GM23338 (cell line): Measurements from ENCODE around the gene ARHGEF1. TPM values are rescaled to one million over a fixed set of nuclear protein-coding genes. Genes with fewer than 3 reads are reported as not detected.

ENCODE experiments used
- ATAC-seq: fragments of 200-7000 bp; cut with Tn5 transposase; 3 replicates; pipeline ENCODE4 v1.9.1; 2020
- DNase-seq: peaks from one replicate; pipeline ENCODE4 v3.0.0-alpha.2; 2015; ENCODE audit warnings: low spot score
- H2AFZ ChIP-seq: fragments of 200-600 bp; sonication (generic); 2 replicates; pipeline ENCODE4 v1.8.0; 2016; ENCODE audit warnings: antibody characterized with exemption, mild to moderate bottlenecking, moderate library complexity
- H3F3A ChIP-seq: fragments of 200-600 bp; sonication (generic); replicated peaks from 2 replicates; pipeline ENCODE4 v1.8.0; 2017; ENCODE audit warnings: antibody characterized with exemption, mixed run types, low read depth
- H3K27ac ChIP-seq: fragments of 200-600 bp; sonication (generic); 2 replicates; pipeline ENCODE4 v1.6.1; 2016; ENCODE audit warnings: low read depth
- H3K27me3 ChIP-seq: fragments of 200-600 bp; sonication (generic); 2 replicates; pipeline ENCODE4 v1.8.0; 2016; ENCODE audit warnings: mild to moderate bottlenecking, mixed run types, moderate library complexity; ENCODE audit not compliant: insufficient read depth
- H3K36me3 ChIP-seq: fragments of 200-600 bp; sonication (generic); 2 replicates; pipeline ENCODE4 v1.8.0; 2016; ENCODE audit warnings: mild to moderate bottlenecking; ENCODE audit not compliant: insufficient read depth
- H3K4me1 ChIP-seq: fragments of 200-600 bp; sonication (generic); 2 replicates; pipeline ENCODE4 v1.8.0; 2016; ENCODE audit warnings: mild to moderate bottlenecking, moderate library complexity; ENCODE audit not compliant: insufficient read depth
- H3K4me2 ChIP-seq: fragments of 200-600 bp; sonication (generic); 2 replicates; pipeline ENCODE4 v1.7.1; 2017; ENCODE audit warnings: mixed run types
- H3K4me3 ChIP-seq: fragments of 200-600 bp; sonication (generic); 2 replicates; pipeline ENCODE4 v1.6.1; 2016; ENCODE audit warnings: mixed run types
- H3K79me2 ChIP-seq: fragments of 200-600 bp; sonication (generic); replicated peaks from 2 replicates; pipeline ENCODE4 v1.8.0; 2017; ENCODE audit warnings: mild to moderate bottlenecking; ENCODE audit not compliant: insufficient read depth
- H3K9me2 ChIP-seq: fragments of 200-600 bp; sonication (generic); 2 replicates; pipeline ENCODE4 v1.8.0; 2017; ENCODE audit not compliant: insufficient read depth
- H4K20me1 ChIP-seq: fragments of 200-600 bp; sonication (generic); replicated peaks from 2 replicates; pipeline ENCODE4 v1.8.0; 2017; ENCODE audit warnings: mild to moderate bottlenecking; ENCODE audit not compliant: insufficient read depth
- H3K27ac Mint-ChIP-seq: 2 replicates; pipeline ENCODE4 v1.8.0; 2020; ENCODE audit warnings: inconsistent platforms, mild to moderate bottlenecking, moderate library complexity, mixed read lengths
- H3K27me3 Mint-ChIP-seq: 3 replicates; pipeline ENCODE4 v1.8.0; 2022; ENCODE audit warnings: low read depth, mild to moderate bottlenecking, moderate library complexity, mixed read lengths, inconsistent platforms; ENCODE audit not compliant: insufficient read depth, poor library complexity
- H3K36me3 Mint-ChIP-seq: 3 replicates; pipeline ENCODE4 v1.8.0; 2021; ENCODE audit warnings: low read depth, mild to moderate bottlenecking, inconsistent platforms, moderate library complexity, mixed read lengths
- H3K4me1 Mint-ChIP-seq: 3 replicates; pipeline ENCODE4 v1.8.0; 2020; ENCODE audit warnings: mild to moderate bottlenecking, inconsistent platforms, mixed read lengths
- H3K4me3 Mint-ChIP-seq: 3 replicates; pipeline ENCODE4 v1.8.0; 2021; ENCODE audit warnings: moderate library complexity, mild to moderate bottlenecking, inconsistent platforms, mixed read lengths
- H3K9me3 Mint-ChIP-seq: 3 replicates; pipeline ENCODE4 v1.8.0; 2020; ENCODE audit warnings: moderate library complexity, mild to moderate bottlenecking, inconsistent platforms, mixed read lengths
- CREB1 ChIP-seq: fragments of 250-450 bp; sonication (Bioruptor Pico); IDR thresholded peaks from 2 replicates; pipeline ENCODE4 v1.5.0; 2020; ENCODE audit warnings: low read depth, mild to moderate bottlenecking, moderate library complexity
- ETS1 ChIP-seq: IDR thresholded peaks from 2 replicates; pipeline ENCODE4 v1.6.1; 2016; ENCODE audit warnings: antibody characterized with exemption
- EZH2 ChIP-seq: fragments of 200-600 bp; sonication (generic); IDR thresholded peaks from one replicate; pipeline ENCODE4 v1.8.0; 2017; ENCODE audit warnings: antibody characterized with exemption, mild to moderate bottlenecking, low read depth; ENCODE audit not compliant: unreplicated experiment
- EZH2phosphoT487 ChIP-seq: fragments of 200-600 bp; sonication (generic); IDR thresholded peaks from one replicate; pipeline ENCODE4 v1.8.1; 2018; ENCODE audit warnings: antibody characterized with exemption; ENCODE audit not compliant: unreplicated experiment
- JUNB ChIP-seq: IDR thresholded peaks from one replicate; pipeline ENCODE4 v1.6.1; 2016; ENCODE audit warnings: antibody characterized with exemption; ENCODE audit not compliant: unreplicated experiment
- NANOG ChIP-seq: IDR thresholded peaks from 2 replicates; pipeline ENCODE4 v1.6.1; 2016; ENCODE audit warnings: antibody characterized with exemption, borderline replicate concordance
- POLR2AphosphoS5 ChIP-seq: IDR thresholded peaks from 2 replicates; pipeline ENCODE4 v1.6.1; 2016; ENCODE audit warnings: antibody characterized with exemption, low read depth
- STAT1 ChIP-seq: IDR thresholded peaks from one replicate; pipeline ENCODE4 v1.6.1; 2016; ENCODE audit warnings: antibody characterized with exemption; ENCODE audit not compliant: unreplicated experiment
- ZNF114 ChIP-seq: fragments of 250-450 bp; sonication (Bioruptor Pico); IDR thresholded peaks from 2 replicates; pipeline ENCODE4 v1.5.0; 2020; ENCODE audit warnings: mild to moderate bottlenecking, moderate library complexity
- ZNF331 ChIP-seq: fragments of 250-450 bp; sonication (Bioruptor Pico); IDR thresholded peaks from 2 replicates; pipeline ENCODE4 v1.5.0; 2020; ENCODE audit warnings: low read depth, mild to moderate bottlenecking, moderate library complexity
- polyA plus RNA-seq: library from polyadenylated mRNA; unstranded; fragments of >200 nt; fragmentation: Nextera tagmentation; extraction: Ambion mirVana; gene quantifications from 2 replicates; pipeline ENCODE4 v1.2.1, GENCODE V29; 2016
- total RNA-seq: library from RNA; depleted of rRNA; stranded (reverse); fragments of >200 nt; shearing (Covaris generic); gene quantifications from 2 replicates; pipeline ENCODE4 v1.2.3, GENCODE V29; 2014
- TF ChIP-seq, protein P1 (sequence below): IDR thresholded peaks from one replicate; pipeline ENCODE4 v1.6.1; 2018; ENCODE audit warnings: antibody characterized with exemption; ENCODE audit not compliant: unreplicated experiment
- TF ChIP-seq, protein P2 (sequence below): fragments of 250-450 bp; sonication (Bioruptor Pico); IDR thresholded peaks from 2 replicates; pipeline ENCODE4 v1.5.0; 2020; ENCODE audit warnings: mild to moderate bottlenecking, moderate library complexity
- TF ChIP-seq, protein P3 (sequence below), 2 experiments: fragments of 200-600 bp in 1 of 2; sonication (generic) in 1 of 2; conservative IDR thresholded peaks; 2 replicates each; pipeline versions ENCODE4 v1.5.1 to v1.6.1; 2016 to 2017; ENCODE audit warnings: antibody characterized with exemption in 2 of 2, low read depth in 2 of 2, mild to moderate bottlenecking in 2 of 2, moderate library complexity in 1 of 2

The ARHGEF1 gene
- total and polyA plus RNA-seq, 2 experiments from 2014 or later: 41.3 to 44.7 TPM

GRCh38 chr19:41844601-41845000 lies 38.4 kb upstream of the ARHGEF1 start, which contains the start of gene LYPD4:
Gene LYPD4 (minus strand): TSS chr19:41844683. CDS start chr19:41839285, 5,398 bp downstream.
- DNase-seq: peak; percentile 66
- peaks cover 5% of the 10 kb centered on the region; the same call in 2 of the 3 replicates for H3K36me3 Mint-ChIP-seq

More at GRCh38 chr19:41844601-41845000, 38.4 kb upstream of the ARHGEF1 start, which contains the start of gene LYPD4:
- H3K9me2 ChIP-seq: no peaks in the 10 kb centered on the region
- peaks cover 14% of the 10 kb centered on the region; the same call in 2 of the 3 replicates for H3K9me3 Mint-ChIP-seq
- no peaks in the 10 kb centered on the region for H3F3A ChIP-seq
- H3K27ac ChIP-seq: no peak within 1 kb of the TSS
- H2AFZ ChIP-seq: peak within 1 kb of the TSS; percentile 81
- H3K4me1 Mint-ChIP-seq: no peaks in the 10 kb centered on the region; the same call in 2 of the 3 replicates
- H3K27me3 Mint-ChIP-seq: peaks cover 18% of the 10 kb centered on the region
- no peaks in the 10 kb centered on the region for H3K27me3 ChIP-seq
- H3K27ac Mint-ChIP-seq: no peak within 1 kb of the TSS
- H3K4me3 ChIP-seq: no peak within 1 kb of the TSS
- ATAC-seq: peak; percentile 69
- no peaks in the 10 kb centered on the region for H3K4me1 ChIP-seq
- H3K4me2 ChIP-seq: no peak within 1 kb of the TSS
- no peak within 1 kb of the TSS; the same call in 2 of the 3 replicates for H3K4me3 Mint-ChIP-seq
- no peaks in the 10 kb centered on the region for H3K36me3 ChIP-seq
- TF ChIP-seq POLR2AphosphoS5 (no peak), EZH2phosphoT487 (no peak), ZNF114 (CRISPR knock-in tag) (no peak), EZH2 (no peak), CREB1 (no peak), NANOG (no peak), ZNF331 (CRISPR knock-in tag) (no peak), STAT1 (no peak), ETS1 (no peak), JUNB (no peak)
- TF ChIP-seq, protein P1, sequence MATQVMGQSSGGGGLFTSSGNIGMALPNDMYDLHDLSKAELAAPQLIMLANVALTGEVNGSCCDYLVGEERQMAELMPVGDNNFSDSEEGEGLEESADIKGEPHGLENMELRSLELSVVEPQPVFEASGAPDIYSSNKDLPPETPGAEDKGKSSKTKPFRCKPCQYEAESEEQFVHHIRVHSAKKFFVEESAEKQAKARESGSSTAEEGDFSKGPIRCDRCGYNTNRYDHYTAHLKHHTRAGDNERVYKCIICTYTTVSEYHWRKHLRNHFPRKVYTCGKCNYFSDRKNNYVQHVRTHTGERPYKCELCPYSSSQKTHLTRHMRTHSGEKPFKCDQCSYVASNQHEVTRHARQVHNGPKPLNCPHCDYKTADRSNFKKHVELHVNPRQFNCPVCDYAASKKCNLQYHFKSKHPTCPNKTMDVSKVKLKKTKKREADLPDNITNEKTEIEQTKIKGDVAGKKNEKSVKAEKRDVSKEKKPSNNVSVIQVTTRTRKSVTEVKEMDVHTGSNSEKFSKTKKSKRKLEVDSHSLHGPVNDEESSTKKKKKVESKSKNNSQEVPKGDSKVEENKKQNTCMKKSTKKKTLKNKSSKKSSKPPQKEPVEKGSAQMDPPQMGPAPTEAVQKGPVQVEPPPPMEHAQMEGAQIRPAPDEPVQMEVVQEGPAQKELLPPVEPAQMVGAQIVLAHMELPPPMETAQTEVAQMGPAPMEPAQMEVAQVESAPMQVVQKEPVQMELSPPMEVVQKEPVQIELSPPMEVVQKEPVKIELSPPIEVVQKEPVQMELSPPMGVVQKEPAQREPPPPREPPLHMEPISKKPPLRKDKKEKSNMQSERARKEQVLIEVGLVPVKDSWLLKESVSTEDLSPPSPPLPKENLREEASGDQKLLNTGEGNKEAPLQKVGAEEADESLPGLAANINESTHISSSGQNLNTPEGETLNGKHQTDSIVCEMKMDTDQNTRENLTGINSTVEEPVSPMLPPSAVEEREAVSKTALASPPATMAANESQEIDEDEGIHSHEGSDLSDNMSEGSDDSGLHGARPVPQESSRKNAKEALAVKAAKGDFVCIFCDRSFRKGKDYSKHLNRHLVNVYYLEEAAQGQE: no peak
- TF ChIP-seq, protein P2, sequence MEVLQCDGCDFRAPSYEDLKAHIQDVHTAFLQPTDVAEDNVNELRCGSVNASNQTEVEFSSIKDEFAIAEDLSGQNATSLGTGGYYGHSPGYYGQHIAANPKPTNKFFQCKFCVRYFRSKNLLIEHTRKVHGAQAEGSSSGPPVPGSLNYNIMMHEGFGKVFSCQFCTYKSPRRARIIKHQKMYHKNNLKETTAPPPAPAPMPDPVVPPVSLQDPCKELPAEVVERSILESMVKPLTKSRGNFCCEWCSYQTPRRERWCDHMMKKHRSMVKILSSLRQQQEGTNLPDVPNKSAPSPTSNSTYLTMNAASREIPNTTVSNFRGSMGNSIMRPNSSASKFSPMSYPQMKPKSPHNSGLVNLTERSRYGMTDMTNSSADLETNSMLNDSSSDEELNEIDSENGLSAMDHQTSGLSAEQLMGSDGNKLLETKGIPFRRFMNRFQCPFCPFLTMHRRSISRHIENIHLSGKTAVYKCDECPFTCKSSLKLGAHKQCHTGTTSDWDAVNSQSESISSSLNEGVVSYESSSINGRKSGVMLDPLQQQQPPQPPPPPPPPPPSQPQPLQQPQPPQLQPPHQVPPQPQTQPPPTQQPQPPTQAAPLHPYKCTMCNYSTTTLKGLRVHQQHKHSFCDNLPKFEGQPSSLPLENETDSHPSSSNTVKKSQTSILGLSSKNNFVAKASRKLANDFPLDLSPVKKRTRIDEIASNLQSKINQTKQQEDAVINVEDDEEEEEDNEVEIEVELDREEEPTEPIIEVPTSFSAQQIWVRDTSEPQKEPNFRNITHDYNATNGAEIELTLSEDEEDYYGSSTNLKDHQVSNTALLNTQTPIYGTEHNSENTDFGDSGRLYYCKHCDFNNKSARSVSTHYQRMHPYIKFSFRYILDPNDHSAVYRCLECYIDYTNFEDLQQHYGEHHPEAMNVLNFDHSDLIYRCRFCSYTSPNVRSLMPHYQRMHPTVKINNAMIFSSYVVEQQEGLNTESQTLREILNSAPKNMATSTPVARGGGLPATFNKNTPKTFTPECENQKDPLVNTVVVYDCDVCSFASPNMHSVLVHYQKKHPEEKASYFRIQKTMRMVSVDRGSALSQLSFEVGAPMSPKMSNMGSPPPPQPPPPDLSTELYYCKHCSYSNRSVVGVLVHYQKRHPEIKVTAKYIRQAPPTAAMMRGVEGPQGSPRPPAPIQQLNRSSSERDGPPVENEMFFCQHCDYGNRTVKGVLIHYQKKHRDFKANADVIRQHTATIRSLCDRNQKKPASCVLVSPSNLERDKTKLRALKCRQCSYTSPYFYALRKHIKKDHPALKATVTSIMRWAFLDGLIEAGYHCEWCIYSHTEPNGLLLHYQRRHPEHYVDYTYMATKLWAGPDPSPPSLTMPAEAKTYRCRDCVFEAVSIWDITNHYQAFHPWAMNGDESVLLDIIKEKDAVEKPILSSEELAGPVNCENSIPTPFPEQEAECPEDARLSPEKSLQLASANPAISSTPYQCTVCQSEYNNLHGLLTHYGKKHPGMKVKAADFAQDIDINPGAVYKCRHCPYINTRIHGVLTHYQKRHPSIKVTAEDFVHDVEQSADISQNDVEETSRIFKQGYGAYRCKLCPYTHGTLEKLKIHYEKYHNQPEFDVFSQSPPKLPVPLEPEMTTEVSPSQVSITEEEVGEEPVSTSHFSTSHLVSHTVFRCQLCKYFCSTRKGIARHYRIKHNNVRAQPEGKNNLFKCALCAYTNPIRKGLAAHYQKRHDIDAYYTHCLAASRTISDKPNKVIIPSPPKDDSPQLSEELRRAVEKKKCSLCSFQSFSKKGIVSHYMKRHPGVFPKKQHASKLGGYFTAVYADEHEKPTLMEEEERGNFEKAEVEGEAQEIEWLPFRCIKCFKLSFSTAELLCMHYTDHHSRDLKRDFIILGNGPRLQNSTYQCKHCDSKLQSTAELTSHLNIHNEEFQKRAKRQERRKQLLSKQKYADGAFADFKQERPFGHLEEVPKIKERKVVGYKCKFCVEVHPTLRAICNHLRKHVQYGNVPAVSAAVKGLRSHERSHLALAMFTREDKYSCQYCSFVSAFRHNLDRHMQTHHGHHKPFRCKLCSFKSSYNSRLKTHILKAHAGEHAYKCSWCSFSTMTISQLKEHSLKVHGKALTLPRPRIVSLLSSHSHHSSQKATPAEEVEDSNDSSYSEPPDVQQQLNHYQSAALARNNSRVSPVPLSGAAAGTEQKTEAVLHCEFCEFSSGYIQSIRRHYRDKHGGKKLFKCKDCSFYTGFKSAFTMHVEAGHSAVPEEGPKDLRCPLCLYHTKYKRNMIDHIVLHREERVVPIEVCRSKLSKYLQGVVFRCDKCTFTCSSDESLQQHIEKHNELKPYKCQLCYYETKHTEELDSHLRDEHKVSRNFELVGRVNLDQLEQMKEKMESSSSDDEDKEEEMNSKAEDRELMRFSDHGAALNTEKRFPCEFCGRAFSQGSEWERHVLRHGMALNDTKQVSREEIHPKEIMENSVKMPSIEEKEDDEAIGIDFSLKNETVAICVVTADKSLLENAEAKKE: no peak
- TF ChIP-seq, protein P3, sequence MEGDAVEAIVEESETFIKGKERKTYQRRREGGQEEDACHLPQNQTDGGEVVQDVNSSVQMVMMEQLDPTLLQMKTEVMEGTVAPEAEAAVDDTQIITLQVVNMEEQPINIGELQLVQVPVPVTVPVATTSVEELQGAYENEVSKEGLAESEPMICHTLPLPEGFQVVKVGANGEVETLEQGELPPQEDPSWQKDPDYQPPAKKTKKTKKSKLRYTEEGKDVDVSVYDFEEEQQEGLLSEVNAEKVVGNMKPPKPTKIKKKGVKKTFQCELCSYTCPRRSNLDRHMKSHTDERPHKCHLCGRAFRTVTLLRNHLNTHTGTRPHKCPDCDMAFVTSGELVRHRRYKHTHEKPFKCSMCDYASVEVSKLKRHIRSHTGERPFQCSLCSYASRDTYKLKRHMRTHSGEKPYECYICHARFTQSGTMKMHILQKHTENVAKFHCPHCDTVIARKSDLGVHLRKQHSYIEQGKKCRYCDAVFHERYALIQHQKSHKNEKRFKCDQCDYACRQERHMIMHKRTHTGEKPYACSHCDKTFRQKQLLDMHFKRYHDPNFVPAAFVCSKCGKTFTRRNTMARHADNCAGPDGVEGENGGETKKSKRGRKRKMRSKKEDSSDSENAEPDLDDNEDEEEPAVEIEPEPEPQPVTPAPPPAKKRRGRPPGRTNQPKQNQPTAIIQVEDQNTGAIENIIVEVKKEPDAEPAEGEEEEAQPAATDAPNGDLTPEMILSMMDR (conservative IDR thresholded peaks at IDR 0.05; ENCODE audit: low read depth in 2 of 2): no peak
- H4K20me1 ChIP-seq: no peaks in the 10 kb centered on the region
- H3K79me2 ChIP-seq: no peaks in the 10 kb centered on the region
